K562 (cell line): Measurements from ENCODE around the gene ULK1. TPM values are rescaled to one million over a fixed set of nuclear protein-coding genes. Genes with fewer than 3 reads are reported as not detected.

Source experiments
- ATAC-seq: fragments of 200-7000 bp; cut with Tn5 transposase; 3 replicates; pipeline ENCODE4 v1.9.1; 2020; ENCODE audit warnings: moderate library complexity
- BruUV-seq: library from RNA; stranded (reverse); fragments of 400-500 nt; replicated peaks from 2 replicates; lab custom pipeline; 2021; lab: Mats Ljungman, UMichigan
- CTCF ChIA-PET: fragments of 300-600 bp; formaldehyde crosslinking; extraction: SDS; loops from one replicate; lab custom pipeline; 2021; ENCODE audit warnings: low intra/inter-chr PET ratio; lab: Yijun Ruan, JAX
- POLR2A ChIA-PET: fragments of 300-600, 350-650 bp; sonication (Branson Sonifier 250); formaldehyde crosslinking; extraction: SDS; loops from one replicate; lab custom pipeline; 2021; ENCODE audit warnings: antibody characterized with exemption, inconsistent platforms; lab: Yijun Ruan, JAX
- DNase-seq, 4 experiments: peaks; one replicate each; pipeline versions ENCODE4 v3.0.0 to v3.0.0-alpha.2; 2011 to 2018; ENCODE audit warnings: low spot score in 3 of 4, mixed read lengths in 3 of 4; ENCODE audit errors: extremely low read depth in 1 of 4
- FAIRE-seq: peaks from 2 replicates; lab custom pipeline; 2011; peaks lifted over from hg19 to GRCh38; lab: Jason Lieb, UNC
- H2AFZ ChIP-seq: 2 replicates; pipeline ENCODE4 v1.6.0; 2011; ENCODE audit warnings: low read depth, low read length, control low read depth, inconsistent platforms
- H3K27ac ChIP-seq: fragments of 200-600 bp; 3 replicates; pipeline ENCODE4 v1.8.0; 2011; ENCODE audit warnings: low read depth, mild to moderate bottlenecking, control low read depth, inconsistent platforms, low read length, moderate library complexity, mixed read lengths; ENCODE audit errors: extremely low read depth
- H3K27me3 ChIP-seq, 2 experiments: fragments of 300-600 bp in 1 of 2; 2 replicates in 1 of 2; 3 replicates in 1 of 2; pipeline versions ENCODE4 v1.6.0 to v1.8.0; 2011; ENCODE audit warnings: inconsistent platforms in 2 of 2, low read length in 2 of 2, mild to moderate bottlenecking in 1 of 2, mixed read lengths in 1 of 2, moderate library complexity in 1 of 2; ENCODE audit not compliant: control insufficient read depth in 2 of 2, insufficient read depth in 2 of 2
- H3K36me3 ChIP-seq: fragments of 300-600 bp; 3 replicates; pipeline ENCODE4 v1.8.0; 2011; ENCODE audit warnings: mild to moderate bottlenecking, low read length, inconsistent platforms; ENCODE audit not compliant: control insufficient read depth, insufficient read depth
- H3K4me1 ChIP-seq, 2 experiments: fragments of 200-600 bp in 1 of 2; replicated peaks in 1 of 2; 2 replicates in 1 of 2; 3 replicates in 1 of 2; pipeline versions ENCODE4 v1.5.1 to v1.8.0; 2011; ENCODE audit warnings: inconsistent platforms in 2 of 2, low read length in 2 of 2, mild to moderate bottlenecking in 1 of 2, mixed read lengths in 1 of 2, moderate library complexity in 1 of 2; ENCODE audit not compliant: control insufficient read depth in 2 of 2, insufficient read depth in 2 of 2
- H3K4me2 ChIP-seq: 2 replicates; pipeline ENCODE4 v1.6.1; 2011; ENCODE audit warnings: low read length, control low read depth, inconsistent platforms, mixed read lengths; ENCODE audit not compliant: insufficient read depth
- H3K4me3 ChIP-seq: fragments of 200-600 bp; sonication (generic), shearing (Covaris generic); 2 replicates; pipeline ENCODE4 v1.5.1; 2016; ENCODE audit warnings: control low read depth, inconsistent platforms
- H3K79me2 ChIP-seq: fragments of 200-600 bp; 3 replicates; pipeline ENCODE4 v1.8.0; 2011; ENCODE audit warnings: low read length, inconsistent platforms; ENCODE audit not compliant: control insufficient read depth, insufficient read depth
- H3K9ac ChIP-seq, 2 experiments: 2 replicates each; pipeline versions ENCODE4 v1.6.0 to v1.6.1; 2011; ENCODE audit warnings: low read depth in 2 of 2, low read length in 2 of 2, control low read depth in 1 of 2, inconsistent platforms in 1 of 2, mild to moderate bottlenecking in 1 of 2, mixed read lengths in 1 of 2; ENCODE audit not compliant: insufficient read depth in 1 of 2
- H3K9me1 ChIP-seq: one replicate; pipeline ENCODE4 v1.6.0; 2011; ENCODE audit warnings: inconsistent platforms, mild to moderate bottlenecking, low read length, moderate library complexity; ENCODE audit not compliant: control insufficient read depth, insufficient read depth
- H3K9me3 ChIP-seq: replicated peaks from 2 replicates; pipeline ENCODE4 v1.5.1; 2011; ENCODE audit warnings: low read depth, low read length, inconsistent platforms; ENCODE audit not compliant: control insufficient read depth, insufficient read depth
- H4K20me1 ChIP-seq: replicated peaks from 2 replicates; pipeline ENCODE4 v1.6.1; 2011; ENCODE audit warnings: low read length, inconsistent platforms, mixed read lengths; ENCODE audit not compliant: control insufficient read depth, insufficient read depth
- BHLHE40 ChIP-seq: IDR thresholded peaks from 2 replicates; pipeline ENCODE4 v1.6.1; 2011; ENCODE audit warnings: low read length, improper control_type of control experiment
- HNRNPLL ChIP-seq: fragments of 200-400 bp; formaldehyde crosslinking; IDR thresholded peaks from 2 replicates; pipeline ENCODE4 v1.6.1; 2017; ENCODE audit warnings: low read length, low read depth, mild to moderate bottlenecking; ENCODE audit not compliant: poor library complexity, severe bottlenecking
- KDM4B ChIP-seq, 2 experiments: fragments of 450-650 bp in 1 of 2; sonication (generic) in 1 of 2; IDR thresholded peaks; 2 replicates each; pipeline ENCODE4 v1.6.1; 2016 to 2017; ENCODE audit warnings: borderline replicate concordance in 2 of 2, antibody characterized with exemption in 1 of 2, low read depth in 1 of 2, mild to moderate bottlenecking in 1 of 2
- KLF1 ChIP-seq: fragments of 450-650 bp; IDR thresholded peaks from 2 replicates; pipeline ENCODE4 v1.6.1; 2016; ENCODE audit warnings: missing genetic modification characterization, missing compliant biosample characterization
- MAFG ChIP-seq: fragments of 450-650 bp; conservative IDR thresholded peaks from 2 replicates; pipeline ENCODE4 v1.6.1; 2016; ENCODE audit warnings: missing genetic modification characterization, missing compliant biosample characterization
- MCM5 ChIP-seq: fragments of 450-650 bp; IDR thresholded peaks from 2 replicates; pipeline ENCODE4 v1.6.1; 2016; ENCODE audit warnings: low read depth
- SMAD2 ChIP-seq: fragments of 150-350 bp; IDR thresholded peaks from 2 replicates; pipeline ENCODE4 v1.6.1; 2014; ENCODE audit warnings: low read depth, mild to moderate bottlenecking, low read length
- SMARCA4 ChIP-seq: fragments of 450-650 bp; IDR thresholded peaks from 2 replicates; pipeline ENCODE4 v1.6.1; 2016
- SOX6 ChIP-seq: fragments of 450-650 bp; IDR thresholded peaks from 2 replicates; pipeline ENCODE4 v1.6.1; 2014; ENCODE audit warnings: mild to moderate bottlenecking
- STAT6 ChIP-seq: sonication (generic); formaldehyde crosslinking; IDR thresholded peaks from 2 replicates; pipeline ENCODE4 v1.8.1; 2023; ENCODE audit warnings: mild to moderate bottlenecking, missing genetic modification reagents
- ZNF224 ChIP-seq: sonication (generic); formaldehyde crosslinking; IDR thresholded peaks from 2 replicates; pipeline ENCODE4 v1.8.0; 2022; ENCODE audit warnings: mild to moderate bottlenecking, missing genetic modification reagents
- ZNF79 ChIP-seq: fragments of 250-450 bp; sonication (Bioruptor Pico); IDR thresholded peaks from 2 replicates; pipeline ENCODE4 v1.4.0; 2020; ENCODE audit warnings: low read depth, mild to moderate bottlenecking, moderate library complexity
- WGBS: fragments of 100-300 bp; shearing (Covaris generic); methylation state at CpG from one replicate; pipeline ENCODE4 v1.1.6; 2016; ENCODE audit warnings: low coverage, mixed read lengths; ENCODE audit not compliant: insufficient coverage; ENCODE audit errors: missing lambda C conversion rate; 5-methylcytosine and 5-hydroxymethylcytosine counted together
- in situ Hi-C: fragments of 300-500 bp; cut with MboI; formaldehyde crosslinking; loops from 4 replicates; pipeline ENCODE4 v1.15.0; 2018; ENCODE audit warnings: inconsistent platforms, mixed read lengths
- intact Hi-C: fragments of 100-400 bp; cut with micrococcal nuclease; formaldehyde crosslinking; loops from 2 replicates; pipeline ENCODE4 v1.14.2; 2022
- polyA plus RNA-seq, 8 experiments: library from polyadenylated mRNA; depleted of rRNA in 4 of 8; stranded (reverse) in 5 of 8; unstranded in 3 of 8; fragments of >200 nt; fragmentation: Nextera tagmentation in 2 of 8; fragmentation: Illumina TruSeq in 1 of 8; extraction: Ambion mirVana in 2 of 8; extraction: Trizol in 1 of 8; gene quantifications; 2 replicates each; pipeline versions ENCODE4 v1.2.1 to v1.2.3, GENCODE V29; 2011 to 2014; ENCODE audit warnings: inconsistent platforms in 1 of 8, missing spikeins in 1 of 8
- total RNA-seq, 7 experiments: library from RNA; depleted of rRNA in 6 of 7; stranded (reverse); fragments of >200 nt in 6 of 7; fragmentation: Illumina TruSeq in 2 of 7; extraction: Trizol in 2 of 7; gene quantifications; 2 replicates each; pipeline versions ENCODE4 v1.2.1 to v1.2.3, GENCODE V29; 2011 to 2021; ENCODE audit warnings: low replicate concordance in 1 of 7
- TF ChIP-seq, protein P1 (sequence below), 2 experiments: fragments of 450-650 bp in 1 of 2; sonication (generic) in 1 of 2; formaldehyde crosslinking in 1 of 2; IDR thresholded peaks in 1 of 2; conservative IDR thresholded peaks in 1 of 2; 2 replicates each; pipeline versions ENCODE4 v1.6.1 to v1.8.1; 2016 to 2023; ENCODE audit warnings: mild to moderate bottlenecking in 2 of 2, moderate library complexity in 2 of 2, inconsistent platforms in 1 of 2, missing genetic modification reagents in 1 of 2
- TF ChIP-seq, protein P2 (sequence below): fragments of 250-450 bp; sonication (Bioruptor Pico); IDR thresholded peaks from 2 replicates; pipeline ENCODE4 v1.8.0; 2022; ENCODE audit warnings: moderate library complexity, mild to moderate bottlenecking, inconsistent platforms

Gene ULK1
- total and polyA plus RNA-seq, 9 of the 15 experiments (the other 6 are each of a cell fraction or from before 2014, with no cell fraction given) = 0.15 to 29.4 (median 2.5) TPM

DNA sequence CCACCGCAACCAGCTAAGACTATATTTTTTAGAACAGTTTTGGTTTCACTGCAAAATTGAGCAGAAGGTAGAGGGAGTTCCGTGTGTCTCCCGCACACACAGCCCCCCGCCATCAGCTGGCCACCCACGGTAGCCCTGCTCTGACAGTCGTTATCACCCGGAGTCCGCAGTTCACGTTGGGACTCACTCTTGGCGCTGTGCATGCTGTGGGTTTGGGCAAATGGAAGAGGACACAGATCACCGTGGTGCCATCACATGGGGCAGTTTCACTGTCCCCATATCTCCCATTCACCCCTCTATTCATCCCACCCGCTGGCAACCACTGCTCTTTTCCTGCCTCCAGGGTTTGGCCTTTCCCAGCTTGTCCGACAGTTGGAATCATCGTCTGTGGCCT is 31.8 kb upstream of the ULK1 start (continued):
- peak; percentile 6; the same call in 1 of the 2 replicates for TF ChIP-seq BHLHE40

DNA sequence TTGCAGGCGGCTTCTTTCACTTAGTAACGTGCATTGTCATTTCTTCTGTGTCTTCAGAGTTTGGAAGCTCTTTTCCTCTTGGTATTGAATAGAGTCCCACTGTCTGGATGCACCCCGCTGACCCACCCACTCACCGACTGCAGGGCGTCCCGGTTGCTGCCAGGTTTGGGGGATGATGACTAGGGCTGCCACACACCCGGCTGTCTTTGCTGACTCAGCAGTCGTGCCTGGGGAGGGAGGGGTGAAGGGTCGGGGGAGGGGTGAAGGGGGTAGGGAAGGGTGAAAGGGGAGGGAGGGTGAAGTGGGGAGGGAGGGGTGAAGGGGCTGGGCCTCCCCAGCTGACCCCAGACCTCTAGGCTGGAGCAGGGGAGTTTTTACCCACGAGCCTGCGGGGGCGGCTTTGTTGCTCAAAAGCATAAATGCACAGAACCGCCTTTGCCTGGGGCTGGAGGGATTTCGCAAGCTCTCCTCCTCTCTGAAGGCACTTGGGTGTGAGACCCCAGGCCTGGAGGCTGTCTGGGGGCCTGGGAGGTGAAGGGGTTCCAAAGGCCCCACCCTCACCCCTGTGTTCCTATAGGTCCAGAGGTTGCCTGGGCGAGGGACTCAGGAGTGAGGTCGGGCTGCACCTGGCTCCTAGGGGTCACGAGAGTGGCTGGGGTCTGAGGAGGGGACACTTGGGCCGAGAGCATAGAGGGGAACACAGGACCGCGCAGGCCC is 31.3 kb upstream of the ULK1 start:
- no peaks in the 10 kb centered on the region for H3K27me3 ChIP-seq
- DNase-seq = peak; percentile 59 to 88 (median 82)
- H3K9ac ChIP-seq = peak overlapping the region in 1 of 2 experiments; percentile 69; a peak in 2 of 4 replicates
- intact Hi-C loops = no loop called here
- no TSS peak for BruUV-seq
- H3K79me2 ChIP-seq = no peaks in the 10 kb centered on the region
- no peak for FAIRE-seq
- H4K20me1 ChIP-seq = no peaks in the 10 kb centered on the region
- no peaks in the 10 kb centered on the region for H3K9me1 ChIP-seq
- H3K4me3 ChIP-seq = no peak overlapping the region
- H3K36me3 ChIP-seq = no peaks in the 10 kb centered on the region
- ChIA-PET CTCF (no interaction called here), POLR2A (interaction anchor here (0.6 to 3.2 kb wide), 5 partner anchors 17 to 454 kb away, joined by 3 to 11 read pairs (median 4); partner anchors contain the start of gene PUS1)
- 31% methylated on average over 13 of the region's 20 CpGs for WGBS
- H3K4me2 ChIP-seq = peak overlapping the region; percentile 73
- H2AFZ ChIP-seq = peak overlapping the region; percentile 80
- ATAC-seq = peak; percentile 8; the same call in 2 of the 3 replicates
- H3K4me1 ChIP-seq = peaks cover 26 to 44% of the 10 kb centered on the region in 2 experiments; a peak in 4 of 5 replicates
- in situ Hi-C loops = no loop called here
- H3K9me3 ChIP-seq = no peaks in the 10 kb centered on the region
- H3K27ac ChIP-seq = peak overlapping the region; percentile 50; the same call in 2 of the 3 replicates
- TF ChIP-seq, protein P1, sequence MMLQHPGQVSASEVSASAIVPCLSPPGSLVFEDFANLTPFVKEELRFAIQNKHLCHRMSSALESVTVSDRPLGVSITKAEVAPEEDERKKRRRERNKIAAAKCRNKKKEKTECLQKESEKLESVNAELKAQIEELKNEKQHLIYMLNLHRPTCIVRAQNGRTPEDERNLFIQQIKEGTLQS (IDR thresholded peaks at IDR 0.05) = no peak
- TF ChIP-seq, protein P1 (CRISPR knock-in tag; conservative IDR thresholded peaks at IDR 0.05) = no peak
- TF ChIP-seq, protein P2, sequence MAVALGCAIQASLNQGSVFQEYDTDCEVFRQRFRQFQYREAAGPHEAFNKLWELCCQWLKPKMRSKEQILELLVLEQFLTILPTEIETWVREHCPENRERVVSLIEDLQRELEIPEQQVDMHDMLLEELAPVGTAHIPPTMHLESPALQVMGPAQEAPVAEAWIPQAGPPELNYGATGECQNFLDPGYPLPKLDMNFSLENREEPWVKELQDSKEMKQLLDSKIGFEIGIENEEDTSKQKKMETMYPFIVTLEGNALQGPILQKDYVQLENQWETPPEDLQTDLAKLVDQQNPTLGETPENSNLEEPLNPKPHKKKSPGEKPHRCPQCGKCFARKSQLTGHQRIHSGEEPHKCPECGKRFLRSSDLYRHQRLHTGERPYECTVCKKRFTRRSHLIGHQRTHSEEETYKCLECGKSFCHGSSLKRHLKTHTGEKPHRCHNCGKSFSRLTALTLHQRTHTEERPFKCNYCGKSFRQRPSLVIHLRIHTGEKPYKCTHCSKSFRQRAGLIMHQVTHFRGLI (CRISPR knock-in tag) = no peak
- TF ChIP-seq KDM4B (IDR thresholded peaks at IDR 0.05; ENCODE audit: borderline replicate concordance in 2 of 2, low read depth in 1 of 2) (no peak), SOX6 (no peak), MCM5 (no peak), MAFG (tag) (peak; percentile 97), ZNF224 (CRISPR knock-in tag) (no peak), SMAD2 (no peak), SMARCA4 (0 out of 2 replicates have a peak, but pooled peaks have one; percentile 18), ZNF79 (CRISPR knock-in tag) (no peak), STAT6 (CRISPR knock-in tag) (no peak), KLF1 (tag) (no peak), HNRNPLL (no peak)
